GM21526 (cell line): ENCODE measurements around the gene STMP1.

Experiments
- ATAC-seq: cut with Tn5 transposase; IDR thresholded peaks from one replicate; pipeline ENCODE4 v1.9.1; 2021; ENCODE audit warnings: moderate library complexity; ENCODE audit not compliant: unreplicated experiment, low FRiP score

The STMP1 gene

GRCh38 chr7:135717693-135718092 is 55.4 kb downstream of the STMP1 start:
- no peak for ATAC-seq

GRCh38 chr7:135718219-135718618 is 55.9 kb downstream of the STMP1 start:
- no peak for ATAC-seq

DNA sequence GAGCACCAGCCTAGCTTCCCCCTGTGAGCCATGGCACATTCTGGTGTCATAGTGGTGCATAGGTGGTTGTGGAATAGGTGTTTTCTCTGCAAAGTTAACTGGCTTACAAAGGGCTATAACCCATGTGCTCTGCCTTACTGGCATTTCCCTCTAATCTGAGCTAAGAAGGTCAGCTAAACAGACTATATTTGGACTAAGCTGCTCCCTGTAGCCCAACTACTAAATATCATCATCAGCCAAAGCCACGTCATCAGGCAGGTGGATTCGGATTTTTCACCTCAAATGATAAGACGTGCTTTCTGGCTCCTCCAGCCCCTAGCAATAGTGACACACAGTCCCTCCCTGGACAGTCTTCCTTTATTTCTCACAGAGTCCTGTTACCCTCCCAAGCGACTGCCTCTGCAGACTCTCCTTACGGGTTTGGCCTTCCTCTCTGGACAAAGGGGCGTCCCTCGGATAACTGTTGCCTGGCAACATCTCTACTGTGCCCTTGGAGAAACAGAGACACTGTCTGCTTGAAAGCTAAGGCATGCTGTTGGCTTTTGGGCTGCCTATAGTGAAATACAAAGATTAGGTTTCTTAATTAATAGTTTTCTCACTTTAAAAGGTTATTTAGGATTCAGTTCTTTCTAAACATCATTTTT is 56.6 kb downstream of the STMP1 start:
- no peak for ATAC-seq

- ATAC-seq, result no peak
Observed at GRCh38 chr7:135719688-135720087, 57.4 kb downstream of the STMP1 start.

DNA sequence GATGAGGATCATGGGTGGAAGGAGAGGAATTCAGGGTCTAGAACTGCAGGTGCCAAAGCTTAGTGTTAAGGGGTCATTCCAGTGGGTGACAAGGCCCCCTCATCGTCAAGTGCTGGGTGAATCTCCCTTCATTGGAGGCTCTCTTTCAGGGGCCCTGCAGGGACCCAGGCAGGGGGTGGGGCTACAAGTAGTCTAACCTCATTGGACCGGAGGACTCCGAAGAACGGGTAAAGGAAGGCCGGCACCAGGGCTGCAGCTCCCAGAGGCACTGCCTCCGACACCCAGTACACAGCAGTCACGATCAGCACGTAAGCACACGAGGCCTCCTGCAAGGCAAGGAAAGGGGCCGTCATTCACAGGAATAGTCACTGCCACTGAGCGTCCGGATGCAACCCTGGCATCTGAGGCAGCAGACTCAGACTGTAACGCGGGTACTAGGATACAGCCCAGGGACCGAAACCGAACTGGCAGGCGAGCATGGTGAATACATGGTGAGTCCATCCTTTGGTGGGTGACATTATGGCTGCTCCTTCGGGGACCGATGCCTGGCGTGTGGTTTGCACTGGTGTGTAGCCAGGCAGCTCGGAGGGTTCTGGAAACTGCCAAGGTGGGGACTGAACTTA is 59.0 kb downstream of the STMP1 start:
- no peak for ATAC-seq

- no peak for ATAC-seq
Observed at GRCh38 chr7:135723411-135723810, 61.1 kb downstream of the STMP1 start.
